Gastroesophageal sphincter (tissue), 3 donors: ENCODE data around the gene TM9SF4.

Source experiments
- CTCF ChIP-seq, 4 experiments: fragments of 200-600 bp in 2 of 4; fragments of 450-650 bp in 2 of 4; sonication (generic) in 1 of 4; IDR thresholded peaks; one replicate each; pipeline ENCODE4 v1.5.1; 2017 to 2019; ENCODE audit warnings: antibody characterized with exemption in 4 of 4, mild to moderate bottlenecking in 2 of 4, moderate library complexity in 2 of 4
- EP300 ChIP-seq: sonication (generic); formaldehyde crosslinking; IDR thresholded peaks from one replicate; pipeline ENCODE4 v1.6.1; 2017; ENCODE audit warnings: antibody characterized with exemption, mild to moderate bottlenecking
- POLR2A ChIP-seq, 2 donors: fragments of 450-650 bp; IDR thresholded peaks; one replicate each; pipeline ENCODE4 v1.6.1; 2017; ENCODE audit warnings: antibody characterized with exemption in 2 of 2, mild to moderate bottlenecking in 2 of 2, moderate library complexity in 1 of 2
- POLR2AphosphoS5 ChIP-seq: sonication (generic); formaldehyde crosslinking; IDR thresholded peaks from one replicate; pipeline ENCODE4 v1.6.1; 2017; ENCODE audit warnings: antibody characterized with exemption

GRCh38 chr20:32071395-32072167, 37.9 kb upstream of the TM9SF4 start:
- no peak for TF ChIP-seq CTCF (IDR thresholded peaks at IDR 0.05)
- TF ChIP-seq POLR2AphosphoS5, result no peak
- no peak for TF ChIP-seq POLR2A (IDR thresholded peaks at IDR 0.05)
- TF ChIP-seq EP300, result no peak
